Measurements from ENCODE around the gene ABCC2.
"Not testable (repeated sequence)": the region's sequence is repeated elsewhere in the genome, so short reads cannot be mapped to it uniquely, and the experiment has no call there.

Gene ABCC2
- 1.8 to 10.4 reads per million in 2 experiments for total RNA-seq

GRCh38 chr10:99782447-99783286, at the start of gene ABCC2:
ABCC2 (plus strand) TSS chr10:99782640; CDS start chr10:99782845, 205 bp downstream.
- no peak for DNase-seq (ENCODE audit: low read depth)

GRCh38 chr10:99733366-99733765, 49.1 kb upstream of the ABCC2 start:
- no peak for DNase-seq (ENCODE audit: low read depth)

GRCh38 chr10:99734111-99734510, 48.3 kb upstream of the ABCC2 start:
- not testable (repeated sequence) for DNase-seq (ENCODE audit: low read depth)

- DNase-seq (ENCODE audit: low read depth): no peak
Observed at GRCh38 chr10:99740260-99740659, 42.2 kb upstream of the ABCC2 start.

- DNase-seq (ENCODE audit: low read depth): no peak
Observed at GRCh38 chr10:99740933-99741559, 41.4 kb upstream of the ABCC2 start.

- no peak for DNase-seq (ENCODE audit: low read depth)
Observed at GRCh38 chr10:99742254-99742653, 40.2 kb upstream of the ABCC2 start.

- DNase-seq (ENCODE audit: low read depth): no peak
Observed at GRCh38 chr10:99742701-99743100, 39.7 kb upstream of the ABCC2 start.

- DNase-seq (ENCODE audit: low read depth): no peak
Observed at GRCh38 chr10:99743841-99744240, 38.6 kb upstream of the ABCC2 start.

- DNase-seq (ENCODE audit: low read depth): not testable (repeated sequence)
Observed at GRCh38 chr10:99746166-99746565, 36.3 kb upstream of the ABCC2 start.

GRCh38 chr10:99748823-99749451, 33.5 kb upstream of the ABCC2 start:
- DNase-seq (ENCODE audit: low read depth): no peak

- no peak for DNase-seq (ENCODE audit: low read depth)
Observed at GRCh38 chr10:99750641-99751040, 31.8 kb upstream of the ABCC2 start.

- DNase-seq (ENCODE audit: low read depth): no peak
Observed at GRCh38 chr10:99754670-99755069, 27.8 kb upstream of the ABCC2 start.

- DNase-seq (ENCODE audit: low read depth): no peak
Observed at GRCh38 chr10:99756159-99756558, 26.3 kb upstream of the ABCC2 start.

GRCh38 chr10:99758211-99758891, 24.1 kb upstream of the ABCC2 start:
- no peak for DNase-seq (ENCODE audit: low read depth)

- DNase-seq (ENCODE audit: low read depth): no peak
Observed at GRCh38 chr10:99760321-99760720, 22.1 kb upstream of the ABCC2 start.

- no peak for DNase-seq (ENCODE audit: low read depth)
Observed at GRCh38 chr10:99761365-99761764, 21.1 kb upstream of the ABCC2 start.

- no peak for DNase-seq (ENCODE audit: low read depth)
Observed at GRCh38 chr10:99765672-99766301, 16.7 kb upstream of the ABCC2 start.

- no peak for DNase-seq (ENCODE audit: low read depth)
Observed at GRCh38 chr10:99766302-99766681, 16.1 kb upstream of the ABCC2 start.

GRCh38 chr10:99767901-99768300, 14.5 kb upstream of the ABCC2 start:
- no peak for DNase-seq (ENCODE audit: low read depth)

GRCh38 chr10:99768556-99768955, 13.9 kb upstream of the ABCC2 start:
- no peak for DNase-seq (ENCODE audit: low read depth)

GRCh38 chr10:99769706-99770105, 12.7 kb upstream of the ABCC2 start:
- DNase-seq (ENCODE audit: low read depth): no peak
